SK-N-MC (cell line): ENCODE measurements around the gene IMMP2L.

Experiments used
- EZH2 ChIP-seq: fragments of 200-600 bp; sonication (generic); IDR thresholded peaks from one replicate; pipeline ENCODE4 v1.6.1; 2017; ENCODE audit warnings: antibody characterized with exemption
- POLR2AphosphoS5 ChIP-seq: IDR thresholded peaks from 2 replicates; pipeline ENCODE4 v1.6.1; 2012; ENCODE audit warnings: mild to moderate bottlenecking, low read depth, low read length, borderline replicate concordance

DNA sequence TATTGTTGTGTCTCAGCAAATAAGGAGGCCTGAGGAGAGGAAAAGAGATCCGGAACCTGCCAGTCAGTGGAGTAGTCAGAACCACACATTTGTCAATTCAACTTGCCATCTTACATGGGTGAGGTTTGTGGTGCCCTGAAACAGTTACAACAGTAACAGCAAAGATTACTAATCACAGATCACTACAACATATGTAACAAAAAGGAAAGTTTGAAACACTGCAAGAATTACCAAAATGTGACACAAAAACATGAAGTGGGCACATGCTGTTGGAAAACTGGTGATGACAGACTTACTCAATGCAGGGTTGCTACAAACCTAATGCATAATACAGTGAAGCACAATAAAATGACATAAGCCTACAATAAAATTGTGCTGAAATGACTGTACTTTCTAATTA is 382.0 kb downstream of the IMMP2L start:
- TF ChIP-seq EZH2 (no peak), POLR2AphosphoS5 (no peak)
